Measurements from ENCODE around the gene HSPB1.

GRCh38 chr7:76262683-76263402 lies 39.6 kb upstream of the HSPB1 start:
- TF ChIP-seq, protein P1, sequence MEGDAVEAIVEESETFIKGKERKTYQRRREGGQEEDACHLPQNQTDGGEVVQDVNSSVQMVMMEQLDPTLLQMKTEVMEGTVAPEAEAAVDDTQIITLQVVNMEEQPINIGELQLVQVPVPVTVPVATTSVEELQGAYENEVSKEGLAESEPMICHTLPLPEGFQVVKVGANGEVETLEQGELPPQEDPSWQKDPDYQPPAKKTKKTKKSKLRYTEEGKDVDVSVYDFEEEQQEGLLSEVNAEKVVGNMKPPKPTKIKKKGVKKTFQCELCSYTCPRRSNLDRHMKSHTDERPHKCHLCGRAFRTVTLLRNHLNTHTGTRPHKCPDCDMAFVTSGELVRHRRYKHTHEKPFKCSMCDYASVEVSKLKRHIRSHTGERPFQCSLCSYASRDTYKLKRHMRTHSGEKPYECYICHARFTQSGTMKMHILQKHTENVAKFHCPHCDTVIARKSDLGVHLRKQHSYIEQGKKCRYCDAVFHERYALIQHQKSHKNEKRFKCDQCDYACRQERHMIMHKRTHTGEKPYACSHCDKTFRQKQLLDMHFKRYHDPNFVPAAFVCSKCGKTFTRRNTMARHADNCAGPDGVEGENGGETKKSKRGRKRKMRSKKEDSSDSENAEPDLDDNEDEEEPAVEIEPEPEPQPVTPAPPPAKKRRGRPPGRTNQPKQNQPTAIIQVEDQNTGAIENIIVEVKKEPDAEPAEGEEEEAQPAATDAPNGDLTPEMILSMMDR (IDR thresholded peaks at IDR 0.05; ENCODE audit: low read depth, low read length) = peak; percentile 82
- no peak for TF ChIP-seq EZH2phosphoT487 (IDR thresholded peaks at IDR 0.05; ENCODE audit: low read depth)
